Activated CD8-positive, alpha-beta memory T cell treated with anti-CD3 and anti-CD28 coated beads for 48 hours (primary cell): Measurements from ENCODE around the gene KIF25.
"Not testable (repeated sequence)": the region's sequence is repeated elsewhere in the genome, so short reads cannot be mapped to it uniquely, and the experiment has no call there.

ENCODE experiments used
- DNase-seq, 3 experiments: peaks; one replicate each; pipeline ENCODE4 v3.0.0-alpha.2; 2020; ENCODE audit warnings: low read depth in 2 of 3, low spot score in 2 of 3

Gene KIF25

GRCh38 chr6:167993831-167994230 is 3.6 kb upstream of the KIF25 start:
- no peak for DNase-seq

- DNase-seq, result no peak
Measured at GRCh38 chr6:167995302-167995701, 2.2 kb upstream of the KIF25 start.

- DNase-seq, result no peak
Measured at GRCh38 chr6:167995731-167996151, 1.7 kb upstream of the KIF25 start.

GRCh38 chr6:167996424-167997199 is 859 bp upstream of the KIF25 start:
- DNase-seq, result no peak

GRCh38 chr6:167998215-167998614 is 744 bp downstream of the KIF25 start:
- DNase-seq, result no peak

GRCh38 chr6:168000198-168001028 is 2.9 kb downstream of the KIF25 start:
- no peak for DNase-seq

- no peak for DNase-seq
Measured at GRCh38 chr6:168001029-168001332, 3.5 kb downstream of the KIF25 start.

- not testable (repeated sequence) for DNase-seq
Measured at GRCh38 chr6:168001514-168001913, 4.0 kb downstream of the KIF25 start.

- no peak for DNase-seq
Measured at GRCh38 chr6:168002804-168003203, 5.3 kb downstream of the KIF25 start.

- DNase-seq, result no peak
Measured at GRCh38 chr6:168004023-168004422, 6.6 kb downstream of the KIF25 start.

- DNase-seq, result no peak
Measured at GRCh38 chr6:168004945-168005344, 7.5 kb downstream of the KIF25 start.

GRCh38 chr6:168005796-168006195 is 8.3 kb downstream of the KIF25 start:
- no peak for DNase-seq

GRCh38 chr6:168007592-168008338 is 10.3 kb downstream of the KIF25 start:
- DNase-seq, result no peak

GRCh38 chr6:168009331-168009730 is 11.9 kb downstream of the KIF25 start:
- no peak for DNase-seq

- no peak for DNase-seq
Measured at GRCh38 chr6:168011291-168011690, 13.8 kb downstream of the KIF25 start.

GRCh38 chr6:168012431-168013249 is 15.2 kb downstream of the KIF25 start:
- DNase-seq, result no peak

- no peak for DNase-seq
Measured at GRCh38 chr6:168013250-168013915, 15.9 kb downstream of the KIF25 start.

- DNase-seq, result no peak
Measured at GRCh38 chr6:168014428-168014827, 17.0 kb downstream of the KIF25 start.

GRCh38 chr6:168015009-168015408 is 17.5 kb downstream of the KIF25 start:
- no peak for DNase-seq

- no peak for DNase-seq
Measured at GRCh38 chr6:168015482-168016175, 18.2 kb downstream of the KIF25 start.
